ENCODE results near the gene SON.
"Not testable (repeated sequence)": the region's sequence is repeated elsewhere in the genome, so short reads cannot be mapped to it uniquely, and the experiment has no call there.

The SON gene
- total RNA-seq, result 311 to 803 (median 431) reads per million in 9 experiments

GRCh38 chr21:33542640-33543504, at the start of gene SON:
Gene SON (plus strand): TSS chr21:33543038. CDS start chr21:33543093, 55 bp downstream.
- Mint-ChIP-seq H3K27me3 (no peaks in the 10 kb centered on the region), H3K36me3 (ENCODE audit: insufficient read depth) (peaks cover 68% of the 10 kb centered on the region), H3K9me3 (no peaks in the 10 kb centered on the region), H3K4me1 (ENCODE audit: low read depth in 2 of 2) (peaks cover 27 to 50% of the 10 kb centered on the region in 2 donors), H3K4me3 (peak within 1 kb of the TSS; percentile 95 to 99), H3K27ac (peak within 1 kb of the TSS; percentile 99)
- ATAC-seq (replicated peaks) (peak; percentile 86), DNase-seq (peak; percentile 94 to 95 (median 94))

- Mint-ChIP-seq H3K27ac (no peak overlapping the region), H3K27me3 (peaks cover 0 to 5% of the 10 kb centered on the region in 2 donors), H3K9me3 (no peaks in the 10 kb centered on the region), H3K36me3 (ENCODE audit: insufficient read depth) (peaks cover 3% of the 10 kb centered on the region), H3K4me3 (peak overlapping the region in 1 of 2 donors; percentile 36), H3K4me1 (ENCODE audit: low read depth in 2 of 2) (peaks cover 8 to 10% of the 10 kb centered on the region in 2 donors)
- no peak for DNase-seq
- ATAC-seq (replicated peaks), result no peak
Measured at GRCh38 chr21:33493756-33494155, 49.1 kb upstream of the SON start.

DNA sequence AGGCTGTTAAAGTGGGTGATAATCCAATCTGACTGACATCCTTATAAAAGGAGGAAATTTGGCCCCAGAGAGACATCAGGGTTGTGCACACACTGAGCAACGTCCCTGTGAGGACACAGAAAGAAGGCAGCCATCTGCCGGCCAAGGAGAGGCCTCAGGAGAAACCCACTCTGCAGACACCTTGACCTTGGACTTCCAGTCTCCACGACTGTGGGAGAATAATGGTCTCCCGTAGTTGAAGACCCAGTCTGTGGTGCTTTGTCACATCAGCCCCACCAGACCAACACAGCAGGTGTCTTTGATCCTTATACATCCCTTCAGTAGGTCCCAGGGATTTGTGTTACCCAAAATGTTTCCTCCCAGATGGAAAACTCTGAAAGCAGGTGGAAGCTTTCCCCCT, 47.1 kb upstream of the SON start:
- Mint-ChIP-seq H3K27ac (no peak overlapping the region), H3K27me3 (peaks cover 0 to 5% of the 10 kb centered on the region in 2 donors), H3K4me1 (ENCODE audit: low read depth in 2 of 2) (peaks cover 7 to 10% of the 10 kb centered on the region in 2 donors), H3K36me3 (ENCODE audit: insufficient read depth) (no peaks in the 10 kb centered on the region), H3K4me3 (no peak overlapping the region), H3K9me3 (no peaks in the 10 kb centered on the region)
- ATAC-seq (replicated peaks), result no peak
- DNase-seq, result no peak

- peaks cover 4 to 6% of the 10 kb centered on the region in 2 donors for H3K4me1 Mint-ChIP-seq (ENCODE audit: low read depth in 2 of 2)
- ATAC-seq (replicated peaks), result no peak
- no peaks in the 10 kb centered on the region for H3K36me3 Mint-ChIP-seq (ENCODE audit: insufficient read depth)
- no peak overlapping the region for H3K4me3 Mint-ChIP-seq
- DNase-seq, result no peak
- H3K27ac Mint-ChIP-seq, result no peak overlapping the region
- no peaks in the 10 kb centered on the region for H3K9me3 Mint-ChIP-seq
- peaks cover 0 to 5% of the 10 kb centered on the region in 2 donors for H3K27me3 Mint-ChIP-seq
Measured at GRCh38 chr21:33496345-33496744, 46.5 kb upstream of the SON start.

DNA sequence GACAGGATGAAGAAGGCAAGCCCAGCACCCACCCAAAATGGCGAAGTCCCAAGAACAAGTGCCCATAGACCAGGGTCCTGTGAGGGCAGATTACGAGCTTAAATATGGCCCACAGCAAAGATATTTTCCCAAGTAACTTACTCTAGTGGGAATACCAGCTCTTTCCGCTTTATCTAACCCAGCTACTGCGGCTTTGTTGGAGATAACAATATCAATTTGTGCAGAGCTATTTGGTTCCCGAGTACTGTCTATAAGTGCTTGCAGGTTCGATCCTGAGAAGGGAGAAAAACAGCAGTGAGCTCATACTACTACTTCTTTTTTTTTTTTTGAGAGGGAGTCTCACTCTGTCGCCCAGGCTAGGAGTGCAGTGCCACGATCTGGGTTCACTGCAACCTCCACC, 37.0 kb upstream of the SON start:
- H3K4me1 Mint-ChIP-seq (ENCODE audit: low read depth in 2 of 2), result no peaks in the 10 kb centered on the region
- no peaks in the 10 kb centered on the region for H3K27me3 Mint-ChIP-seq
- DNase-seq (no peak), ATAC-seq (replicated peaks) (no peak)
- H3K36me3 Mint-ChIP-seq (ENCODE audit: insufficient read depth), result peaks cover 31% of the 10 kb centered on the region
- H3K9me3 Mint-ChIP-seq, result no peaks in the 10 kb centered on the region
- H3K4me3 Mint-ChIP-seq, result no peak overlapping the region
- no peak overlapping the region for H3K27ac Mint-ChIP-seq

DNA sequence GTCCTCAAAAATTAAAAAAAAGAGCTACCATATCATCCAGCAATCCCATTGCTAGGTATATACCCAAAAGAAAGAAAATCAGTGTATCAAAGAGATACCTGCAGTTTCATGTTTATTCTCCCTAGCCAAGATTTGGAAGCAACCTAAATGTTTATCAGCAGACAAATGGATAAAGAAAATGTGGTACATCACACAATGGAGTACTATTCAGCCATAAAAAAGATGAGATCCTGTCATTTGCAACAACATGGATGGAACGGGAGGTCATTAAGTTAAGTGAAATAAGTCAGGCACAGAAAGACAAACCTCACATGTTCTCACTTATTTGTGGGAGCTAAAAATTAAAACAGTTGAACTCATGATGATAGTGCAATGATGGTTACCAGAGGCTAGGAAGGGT, 35.8 kb upstream of the SON start:
- H3K4me1 Mint-ChIP-seq (ENCODE audit: low read depth in 2 of 2); H3K27ac Mint-ChIP-seq; H3K4me3 Mint-ChIP-seq; ATAC-seq (replicated peaks); H3K9me3 Mint-ChIP-seq; DNase-seq; H3K27me3 Mint-ChIP-seq: not testable (repeated sequence)
- peaks cover 38% of the 10 kb centered on the region for H3K36me3 Mint-ChIP-seq (ENCODE audit: insufficient read depth)

DNA sequence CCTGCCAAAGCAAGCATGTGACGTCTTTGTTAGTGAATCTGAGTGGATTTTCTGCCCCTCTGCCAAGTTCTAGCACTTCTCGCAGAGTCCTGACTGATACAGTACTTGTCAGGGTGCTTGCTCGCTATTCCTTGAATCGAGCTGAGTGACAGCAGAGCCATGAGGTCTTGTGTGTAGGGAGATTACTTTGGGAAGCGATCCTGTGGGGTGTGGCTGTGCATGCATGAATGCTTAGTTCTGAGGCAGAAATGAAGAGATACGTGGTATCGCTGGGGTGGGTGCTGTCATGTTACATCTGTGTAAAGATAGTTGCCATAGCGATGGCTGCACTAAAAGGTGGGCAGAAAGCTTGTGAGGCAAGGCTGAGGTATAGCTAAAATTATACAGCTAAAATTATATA, 32.0 kb upstream of the SON start:
- Mint-ChIP-seq H3K27me3 (no peaks in the 10 kb centered on the region), H3K4me1 (ENCODE audit: low read depth in 2 of 2) (no peaks in the 10 kb centered on the region), H3K9me3 (no peaks in the 10 kb centered on the region), H3K4me3 (no peak overlapping the region), H3K36me3 (ENCODE audit: insufficient read depth) (peaks cover 45% of the 10 kb centered on the region), H3K27ac (no peak overlapping the region)
- ATAC-seq (replicated peaks) (no peak), DNase-seq (no peak)

GRCh38 chr21:33511639-33512038, 31.2 kb upstream of the SON start:
- no peaks in the 10 kb centered on the region for H3K9me3 Mint-ChIP-seq
- peaks cover 53% of the 10 kb centered on the region for H3K36me3 Mint-ChIP-seq (ENCODE audit: insufficient read depth)
- no peak overlapping the region for H3K27ac Mint-ChIP-seq

DNA sequence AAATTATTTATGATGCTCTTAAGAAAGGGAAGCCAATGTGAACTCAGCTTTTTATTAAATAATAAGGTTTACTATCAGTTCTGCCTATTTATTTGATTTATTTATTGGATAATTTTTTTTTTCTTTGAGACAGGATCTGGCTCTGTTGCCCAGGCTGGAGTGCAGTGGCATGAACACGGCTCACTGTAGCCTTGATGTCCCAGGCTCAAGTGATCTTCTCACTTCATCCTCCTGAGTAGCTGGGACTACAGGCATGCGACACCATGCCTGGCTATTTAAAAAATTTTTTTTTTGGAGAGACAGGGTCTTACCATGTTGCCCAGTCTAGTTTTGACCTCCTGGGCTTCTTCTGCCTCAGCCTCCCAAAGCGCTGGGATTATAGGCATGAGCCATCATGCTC, 30.4 kb upstream of the SON start:
- peaks cover 53% of the 10 kb centered on the region for H3K36me3 Mint-ChIP-seq (ENCODE audit: insufficient read depth)
- no peaks in the 10 kb centered on the region for H3K9me3 Mint-ChIP-seq
- no peak overlapping the region for H3K27ac Mint-ChIP-seq
- no peaks in the 10 kb centered on the region for H3K27me3 Mint-ChIP-seq
- ATAC-seq (replicated peaks), result no peak
- DNase-seq, result no peak
- H3K4me1 Mint-ChIP-seq (ENCODE audit: low read depth in 2 of 2), result no peaks in the 10 kb centered on the region
- H3K4me3 Mint-ChIP-seq, result no peak overlapping the region

More at GRCh38 chr21:33511639-33512038, 31.2 kb upstream of the SON start:
- H3K4me3 Mint-ChIP-seq, result no peak overlapping the region
- H3K4me1 Mint-ChIP-seq (ENCODE audit: low read depth in 2 of 2), result no peaks in the 10 kb centered on the region
- DNase-seq (no peak), ATAC-seq (replicated peaks) (no peak)
- H3K27me3 Mint-ChIP-seq, result no peaks in the 10 kb centered on the region

DNA sequence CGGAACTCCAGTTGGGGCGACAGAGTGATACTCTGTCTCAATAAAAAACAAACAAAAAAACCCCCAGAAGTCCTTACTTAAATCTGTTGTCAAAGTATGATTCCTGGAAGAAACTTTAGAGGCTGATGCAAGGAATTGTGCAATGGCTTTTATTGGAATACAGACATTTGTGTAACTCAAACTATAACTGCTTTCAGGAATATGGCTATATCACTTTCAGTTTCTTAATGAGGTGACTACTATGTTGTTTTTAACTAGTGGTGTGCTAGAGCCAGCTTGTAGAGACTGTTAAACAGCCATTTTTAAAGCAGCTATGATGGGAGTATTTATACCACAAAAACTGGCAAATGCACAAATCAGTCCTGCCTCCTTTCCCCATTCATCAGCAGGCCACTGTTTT, 28.6 kb upstream of the SON start:
- H3K4me3 Mint-ChIP-seq, result no peak overlapping the region
- peaks cover 55% of the 10 kb centered on the region for H3K36me3 Mint-ChIP-seq (ENCODE audit: insufficient read depth)
- no peaks in the 10 kb centered on the region for H3K27me3 Mint-ChIP-seq
- no peaks in the 10 kb centered on the region for H3K4me1 Mint-ChIP-seq (ENCODE audit: low read depth in 2 of 2)
- ATAC-seq (replicated peaks) (no peak), DNase-seq (no peak)
- no peak overlapping the region for H3K27ac Mint-ChIP-seq
- H3K9me3 Mint-ChIP-seq, result no peaks in the 10 kb centered on the region

GRCh38 chr21:33518899-33519298, 23.9 kb upstream of the SON start:
- H3K27ac Mint-ChIP-seq, result no peak overlapping the region
- no peaks in the 10 kb centered on the region for H3K4me1 Mint-ChIP-seq (ENCODE audit: low read depth in 2 of 2)
- H3K9me3 Mint-ChIP-seq, result no peaks in the 10 kb centered on the region
- no peak overlapping the region for H3K4me3 Mint-ChIP-seq
- peaks cover 58% of the 10 kb centered on the region for H3K36me3 Mint-ChIP-seq (ENCODE audit: insufficient read depth)
- H3K27me3 Mint-ChIP-seq, result no peaks in the 10 kb centered on the region
- DNase-seq, result no peak
- no peak for ATAC-seq (replicated peaks)

DNA sequence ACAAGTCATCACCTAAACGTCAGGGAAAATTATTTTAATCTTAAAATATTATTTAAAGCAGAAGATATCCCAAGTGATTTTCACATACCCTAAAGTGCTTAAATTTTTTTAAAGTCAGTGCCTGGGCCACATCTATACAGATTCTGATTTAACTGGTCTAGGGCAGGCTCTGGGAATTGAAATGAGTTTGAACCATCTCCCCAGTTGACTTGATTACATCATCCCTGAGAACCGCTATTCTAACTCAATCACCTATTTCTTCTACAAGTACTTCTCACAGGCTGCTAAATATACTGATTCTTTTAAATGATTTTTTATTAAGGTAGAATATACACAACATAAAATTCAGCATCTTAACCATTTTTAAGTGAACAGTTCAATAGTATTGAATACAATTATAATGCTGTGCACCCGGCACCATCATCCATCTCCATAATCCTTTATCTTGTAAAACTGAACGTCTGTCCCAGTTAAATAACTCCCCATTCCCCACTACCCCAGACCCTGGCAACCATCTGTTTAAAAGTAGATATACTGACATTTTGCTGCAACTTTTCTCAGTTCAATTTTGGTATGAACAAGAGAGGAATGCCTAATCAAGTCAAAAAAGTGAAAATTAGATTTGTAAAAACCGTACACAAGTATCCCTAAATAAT, 20.4 kb upstream of the SON start:
- Mint-ChIP-seq H3K4me1 (ENCODE audit: low read depth in 2 of 2) (no peaks in the 10 kb centered on the region), H3K27me3 (no peaks in the 10 kb centered on the region), H3K9me3 (no peaks in the 10 kb centered on the region), H3K27ac (no peak overlapping the region), H3K36me3 (ENCODE audit: insufficient read depth) (peaks cover 63% of the 10 kb centered on the region), H3K4me3 (no peak overlapping the region)
- ATAC-seq (replicated peaks) (no peak), DNase-seq (no peak)

GRCh38 chr21:33522953-33523349, 19.9 kb upstream of the SON start:
- DNase-seq (no peak), ATAC-seq (replicated peaks) (no peak)
- Mint-ChIP-seq H3K9me3 (no peaks in the 10 kb centered on the region), H3K4me3 (no peak overlapping the region), H3K4me1 (ENCODE audit: low read depth in 2 of 2) (no peaks in the 10 kb centered on the region), H3K27ac (no peak overlapping the region), H3K36me3 (ENCODE audit: insufficient read depth) (peaks cover 67% of the 10 kb centered on the region), H3K27me3 (no peaks in the 10 kb centered on the region)

DNA sequence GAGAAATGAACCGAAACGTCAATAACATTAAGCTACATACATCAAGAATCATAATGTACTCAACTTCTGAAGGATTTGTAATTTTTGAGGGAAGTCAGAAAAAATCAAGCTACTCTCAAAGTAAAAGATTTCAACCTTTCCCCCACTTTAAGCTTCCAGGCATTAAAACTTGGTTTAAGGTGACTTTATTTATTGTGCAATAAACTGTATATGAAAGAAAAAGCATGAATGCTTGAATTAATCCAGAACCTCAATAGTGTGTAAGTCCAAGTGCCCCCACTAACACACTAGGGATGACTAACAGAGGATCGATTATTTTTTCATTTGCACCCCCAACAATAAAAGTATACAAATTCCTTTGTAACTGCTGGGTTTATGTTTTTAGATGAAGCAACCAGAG, 11.8 kb upstream of the SON start:
- Mint-ChIP-seq H3K4me1 (ENCODE audit: low read depth in 2 of 2) (no peaks in the 10 kb centered on the region), H3K27ac (peak overlapping the region in 1 of 2 donors; percentile 71), H3K36me3 (ENCODE audit: insufficient read depth) (peaks cover 98% of the 10 kb centered on the region), H3K9me3 (no peaks in the 10 kb centered on the region), H3K27me3 (no peaks in the 10 kb centered on the region), H3K4me3 (no peak overlapping the region)
- DNase-seq (no peak), ATAC-seq (replicated peaks) (no peak)

Measured in effector memory CD8-positive, alpha-beta T cell (primary cell).